Gastroesophageal sphincter (tissue), 4 donors: ENCODE data around the gene PLIN5. TPM values are rescaled to one million over a fixed set of nuclear protein-coding genes. Genes with fewer than 3 reads are reported as not detected.

Experiments used
- ATAC-seq: fragments of 150-250 bp; one replicate; pipeline ENCODE4 v1.9.1; 2016; ENCODE audit warnings: mild to moderate bottlenecking, moderate library complexity
- H3K27ac ChIP-seq, 4 donors: fragments of 200-600 bp; sonication (generic) in 3 of 4; 1 replicate in 3 of 4; 2 replicates in 1 of 4; pipeline ENCODE4 v1.5.1; 2016 to 2019
- H3K27me3 ChIP-seq: fragments of 200-600 bp; sonication (generic); one replicate; pipeline ENCODE4 v1.5.1; 2019
- H3K36me3 ChIP-seq, 2 donors: fragments of 200-600 bp; sonication (generic); one replicate each; pipeline ENCODE4 v1.5.1; 2019; ENCODE audit warnings: control low read depth in 1 of 2
- H3K4me1 ChIP-seq, 3 donors: fragments of 200-600 bp; sonication (generic); 1 replicate in 2 of 3; 2 replicates in 1 of 3; pipeline ENCODE4 v1.5.1; 2016 to 2019; ENCODE audit warnings: control low read depth in 2 of 3
- H3K4me3 ChIP-seq, 2 donors: fragments of 200-600 bp; sonication (generic); one replicate each; pipeline ENCODE4 v1.5.1; 2019; ENCODE audit warnings: mild to moderate bottlenecking in 1 of 2, moderate library complexity in 1 of 2
- H3K9me3 ChIP-seq, 3 donors: fragments of 200-600 bp; sonication (generic); one replicate each; pipeline ENCODE4 v1.5.1; 2017 to 2019; ENCODE audit warnings: control low read depth in 2 of 3
- CTCF ChIP-seq, 4 experiments: fragments of 200-600 bp in 2 of 4; fragments of 450-650 bp in 2 of 4; sonication (generic) in 1 of 4; IDR thresholded peaks; one replicate each; pipeline ENCODE4 v1.5.1; 2017 to 2019; ENCODE audit warnings: antibody characterized with exemption in 4 of 4, mild to moderate bottlenecking in 2 of 4, moderate library complexity in 2 of 4
- EP300 ChIP-seq: sonication (generic); formaldehyde crosslinking; IDR thresholded peaks from one replicate; pipeline ENCODE4 v1.6.1; 2017; ENCODE audit warnings: antibody characterized with exemption, mild to moderate bottlenecking
- POLR2A ChIP-seq, 2 donors: fragments of 450-650 bp; IDR thresholded peaks; one replicate each; pipeline ENCODE4 v1.6.1; 2017; ENCODE audit warnings: antibody characterized with exemption in 2 of 2, mild to moderate bottlenecking in 2 of 2, moderate library complexity in 1 of 2
- POLR2AphosphoS5 ChIP-seq: sonication (generic); formaldehyde crosslinking; IDR thresholded peaks from one replicate; pipeline ENCODE4 v1.6.1; 2017; ENCODE audit warnings: antibody characterized with exemption
- WGBS, 2 donors: methylation state at CpG; one replicate each; pipeline ENCODE4 v1.1.5; 2018; ENCODE audit warnings: low coverage in 1 of 2; 5-methylcytosine and 5-hydroxymethylcytosine counted together
- total RNA-seq, 4 donors: library from RNA; depleted of rRNA; stranded (reverse); fragments of >200 nt; gene quantifications; one replicate each; pipeline ENCODE4 v1.1.0, GENCODE V29; 2016

The PLIN5 gene
- total RNA-seq, 4 donors from 2014 or later: 0.49 to 24.3 (median 11.2) TPM

- peaks cover 0 to 85% of the 10 kb centered on the region in 2 donors for H3K36me3 ChIP-seq
- no peak for ATAC-seq
- TF ChIP-seq EP300: no peak
- TF ChIP-seq POLR2A (IDR thresholded peaks at IDR 0.05): no peak
- TF ChIP-seq POLR2AphosphoS5: no peak
- no peak for TF ChIP-seq CTCF (IDR thresholded peaks at IDR 0.05)
- no peaks in the 10 kb centered on the region for H3K27me3 ChIP-seq
- H3K27ac ChIP-seq: no peak overlapping the region
- H3K4me1 ChIP-seq: no peaks in the 10 kb centered on the region
- no peak overlapping the region for H3K4me3 ChIP-seq
- H3K9me3 ChIP-seq: no peaks in the 10 kb centered on the region
- 83 to 86% methylated on average over 5 to 7 of the region's 11 CpGs for WGBS, 2 donors
Measured at GRCh38 chr19:4487572-4487971, 47.5 kb downstream of the PLIN5 start.

GRCh38 chr19:4483385-4483784 is 51.6 kb downstream of the PLIN5 start:
- H3K4me1 ChIP-seq: no peaks in the 10 kb centered on the region
- no peak for ATAC-seq
- peaks cover 0 to 85% of the 10 kb centered on the region in 2 donors for H3K36me3 ChIP-seq
- TF ChIP-seq POLR2AphosphoS5 (no peak), POLR2A (IDR thresholded peaks at IDR 0.05) (no peak), EP300 (no peak), CTCF (IDR thresholded peaks at IDR 0.05) (no peak)
- no peaks in the 10 kb centered on the region for H3K27me3 ChIP-seq
- H3K27ac ChIP-seq: no peak overlapping the region
- 85 to 100% methylated on average over 1 to 18 of the region's 19 CpGs for WGBS, 2 donors
- no peak overlapping the region for H3K4me3 ChIP-seq
- H3K9me3 ChIP-seq: no peaks in the 10 kb centered on the region

- H3K36me3 ChIP-seq: peaks cover 0 to 83% of the 10 kb centered on the region in 2 donors
- H3K4me1 ChIP-seq: no peaks in the 10 kb centered on the region
- 89% methylated on average over 9 of the region's 35 CpGs; no CpG with 5 or more reads in 1 of the 2 donors for WGBS, 2 donors
- no peak for ATAC-seq
- TF ChIP-seq POLR2A (IDR thresholded peaks at IDR 0.05) (no peak), CTCF (IDR thresholded peaks at IDR 0.05) (no peak), EP300 (no peak), POLR2AphosphoS5 (no peak)
- no peaks in the 10 kb centered on the region for H3K9me3 ChIP-seq
- no peak overlapping the region for H3K27ac ChIP-seq
- no peak overlapping the region for H3K4me3 ChIP-seq
- no peaks in the 10 kb centered on the region for H3K27me3 ChIP-seq
Measured at GRCh38 chr19:4482721-4483364, 52.2 kb downstream of the PLIN5 start.

GRCh38 chr19:4477034-4477801 is 57.8 kb downstream of the PLIN5 start:
- H3K27me3 ChIP-seq: no peaks in the 10 kb centered on the region
- peaks cover 3 to 30% (median 20%) of the 10 kb centered on the region in 3 donors for H3K4me1 ChIP-seq
- no peak for ATAC-seq
- 40 to 64% methylated on average over 2 of the region's 16 CpGs for WGBS, 2 donors
- no peak overlapping the region for H3K4me3 ChIP-seq
- TF ChIP-seq EP300: no peak
- TF ChIP-seq POLR2A (IDR thresholded peaks at IDR 0.05): no peak
- no peak for TF ChIP-seq CTCF (IDR thresholded peaks at IDR 0.05)
- TF ChIP-seq POLR2AphosphoS5: no peak
- no peak overlapping the region for H3K27ac ChIP-seq
- peaks cover 0 to 69% of the 10 kb centered on the region in 2 donors for H3K36me3 ChIP-seq
- no peaks in the 10 kb centered on the region for H3K9me3 ChIP-seq
